HFFc6 (cell line): ENCODE results near the gene TBC1D5. TPM values are rescaled to one million over a fixed set of nuclear protein-coding genes. Genes with fewer than 3 reads are reported as not detected.
"Not testable (repeated sequence)": the region's sequence is repeated elsewhere in the genome, so short reads cannot be mapped to it uniquely, and the experiment has no call there.

ENCODE experiments used
- DNase-seq: peaks from one replicate; pipeline ENCODE4 v3.0.0-alpha.2; 2018
- H3K27ac Mint-ChIP-seq: 2 replicates; pipeline ENCODE4 v1.8.0; 2020; ENCODE audit warnings: mild to moderate bottlenecking, mixed read lengths
- H3K27me3 Mint-ChIP-seq: 2 replicates; pipeline ENCODE4 v1.8.0; 2021; ENCODE audit warnings: mild to moderate bottlenecking, moderate library complexity, mixed read lengths; ENCODE audit not compliant: insufficient read depth
- H3K36me3 Mint-ChIP-seq: 2 replicates; pipeline ENCODE4 v1.8.0; 2021; ENCODE audit warnings: low read depth, mixed read lengths
- H3K4me1 Mint-ChIP-seq: 2 replicates; pipeline ENCODE4 v1.8.0; 2020; ENCODE audit warnings: low read depth, mixed read lengths
- H3K4me3 Mint-ChIP-seq: 2 replicates; pipeline ENCODE4 v1.8.0; 2020; ENCODE audit warnings: mild to moderate bottlenecking, moderate library complexity, mixed read lengths
- H3K9me3 Mint-ChIP-seq: 2 replicates; pipeline ENCODE4 v1.8.0; 2020; ENCODE audit warnings: mild to moderate bottlenecking, mixed read lengths
- total RNA-seq, 6 experiments: library from RNA; stranded (reverse); fragmentation: NEBNext Ultra II Directional; extraction: Animal tissue kit (Norgen Biotek cat#: 25700); gene quantifications; 2 replicates in 1 of 6; 3 replicates in 5 of 6; pipeline ENCODE4 v1.2.3, GENCODE V29; 2021
- TF ChIP-seq, protein P1 (sequence below): fragments of 200-600 bp; sonication (generic); IDR thresholded peaks from 2 replicates; pipeline ENCODE4 v1.5.0; 2021; ENCODE audit warnings: antibody characterized with exemption, mild to moderate bottlenecking

TBC1D5 gene
- total RNA-seq, 6 experiments from 2014 or later, result 37.2 to 46.0 (median 40.1) TPM

DNA sequence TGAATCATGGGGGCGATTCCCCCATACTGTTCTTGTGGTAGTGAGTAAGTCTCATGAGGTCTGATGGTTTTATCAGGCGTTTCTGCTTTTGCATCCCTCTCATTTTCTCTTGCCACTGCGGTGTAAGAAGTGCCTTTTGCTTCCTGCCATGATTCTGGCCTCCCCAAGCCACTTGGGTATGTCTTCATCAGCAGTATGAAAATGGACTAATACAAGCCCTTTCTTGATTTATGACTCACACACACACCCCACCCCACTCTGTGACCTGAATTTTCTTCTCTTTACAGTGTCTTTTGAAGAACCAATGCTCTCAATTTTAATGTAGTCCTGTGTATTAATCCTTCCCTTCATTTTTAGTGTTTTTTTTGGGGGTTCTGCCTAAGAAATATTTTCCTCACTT, 612.9 kb downstream of the TBC1D5 start:
- Mint-ChIP-seq H3K27ac (no peak overlapping the region), H3K27me3 (peaks cover 1% of the 10 kb centered on the region; the same call in 1 of the 2 replicates), H3K4me1 (no peaks in the 10 kb centered on the region), H3K36me3 (no peaks in the 10 kb centered on the region), H3K4me3 (no peak overlapping the region), H3K9me3 (no peaks in the 10 kb centered on the region)
- TF ChIP-seq, protein P1, sequence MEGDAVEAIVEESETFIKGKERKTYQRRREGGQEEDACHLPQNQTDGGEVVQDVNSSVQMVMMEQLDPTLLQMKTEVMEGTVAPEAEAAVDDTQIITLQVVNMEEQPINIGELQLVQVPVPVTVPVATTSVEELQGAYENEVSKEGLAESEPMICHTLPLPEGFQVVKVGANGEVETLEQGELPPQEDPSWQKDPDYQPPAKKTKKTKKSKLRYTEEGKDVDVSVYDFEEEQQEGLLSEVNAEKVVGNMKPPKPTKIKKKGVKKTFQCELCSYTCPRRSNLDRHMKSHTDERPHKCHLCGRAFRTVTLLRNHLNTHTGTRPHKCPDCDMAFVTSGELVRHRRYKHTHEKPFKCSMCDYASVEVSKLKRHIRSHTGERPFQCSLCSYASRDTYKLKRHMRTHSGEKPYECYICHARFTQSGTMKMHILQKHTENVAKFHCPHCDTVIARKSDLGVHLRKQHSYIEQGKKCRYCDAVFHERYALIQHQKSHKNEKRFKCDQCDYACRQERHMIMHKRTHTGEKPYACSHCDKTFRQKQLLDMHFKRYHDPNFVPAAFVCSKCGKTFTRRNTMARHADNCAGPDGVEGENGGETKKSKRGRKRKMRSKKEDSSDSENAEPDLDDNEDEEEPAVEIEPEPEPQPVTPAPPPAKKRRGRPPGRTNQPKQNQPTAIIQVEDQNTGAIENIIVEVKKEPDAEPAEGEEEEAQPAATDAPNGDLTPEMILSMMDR, result no peak
- no peak for DNase-seq

DNA sequence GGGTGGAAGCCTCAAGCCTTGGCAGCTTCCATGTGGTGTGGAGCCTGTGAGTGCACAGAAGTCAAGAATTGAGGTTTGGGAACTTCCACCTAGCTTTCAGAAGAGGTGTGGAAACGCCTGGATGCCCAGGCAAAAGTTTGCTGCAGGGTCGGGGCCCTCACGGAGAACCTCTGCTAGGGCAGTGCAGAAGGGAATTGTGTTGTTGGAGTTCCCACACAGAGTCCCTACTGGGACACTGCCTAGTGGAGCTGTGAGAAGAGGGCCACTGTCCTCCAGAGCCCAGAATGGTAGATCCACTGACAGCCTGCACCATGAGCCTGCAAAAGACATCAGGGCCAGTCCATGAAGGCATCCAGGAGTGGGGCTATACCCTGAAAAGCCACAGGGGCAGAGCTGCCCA, 613.8 kb downstream of the TBC1D5 start:
- not testable (repeated sequence) for H3K4me3 Mint-ChIP-seq, H3K4me1 Mint-ChIP-seq, H3K36me3 Mint-ChIP-seq, H3K27me3 Mint-ChIP-seq, H3K27ac Mint-ChIP-seq, H3K9me3 Mint-ChIP-seq, DNase-seq

DNA sequence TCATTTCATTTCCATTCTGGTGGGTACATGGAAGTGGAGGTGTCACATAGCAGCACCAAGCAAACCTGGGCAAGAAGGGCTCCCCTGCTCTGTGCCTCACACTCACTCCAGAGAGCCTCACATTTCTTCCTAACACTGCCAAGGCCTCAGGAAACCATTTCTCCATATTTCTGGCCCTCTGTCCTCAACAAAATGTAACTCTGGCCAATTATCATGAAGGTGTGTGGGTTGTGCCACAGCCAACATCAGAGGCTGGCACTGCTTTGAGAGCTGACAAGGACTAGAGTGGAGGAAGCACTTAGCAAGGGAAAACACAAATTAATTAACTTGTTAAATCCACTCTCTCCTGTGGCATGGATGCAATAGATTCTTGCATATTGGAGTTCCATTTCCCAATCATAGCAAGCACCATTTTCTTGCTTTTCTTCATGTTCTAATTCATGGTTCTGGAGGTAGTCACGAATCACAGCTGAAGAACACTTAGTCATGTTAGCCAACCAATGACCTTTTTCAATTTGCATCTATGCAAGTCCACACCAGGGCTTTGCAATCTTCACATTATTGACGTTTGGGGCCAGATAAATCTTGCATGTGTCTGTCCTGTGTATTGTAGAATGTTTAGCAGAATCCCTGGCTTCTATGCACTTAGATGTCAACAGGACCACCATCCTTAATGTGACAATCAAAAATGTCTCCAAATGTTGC, 616.5 kb downstream of the TBC1D5 start:
- H3K9me3 Mint-ChIP-seq, result no peaks in the 10 kb centered on the region
- no peaks in the 10 kb centered on the region for H3K36me3 Mint-ChIP-seq
- H3K4me3 Mint-ChIP-seq, result no peak overlapping the region

DNA sequence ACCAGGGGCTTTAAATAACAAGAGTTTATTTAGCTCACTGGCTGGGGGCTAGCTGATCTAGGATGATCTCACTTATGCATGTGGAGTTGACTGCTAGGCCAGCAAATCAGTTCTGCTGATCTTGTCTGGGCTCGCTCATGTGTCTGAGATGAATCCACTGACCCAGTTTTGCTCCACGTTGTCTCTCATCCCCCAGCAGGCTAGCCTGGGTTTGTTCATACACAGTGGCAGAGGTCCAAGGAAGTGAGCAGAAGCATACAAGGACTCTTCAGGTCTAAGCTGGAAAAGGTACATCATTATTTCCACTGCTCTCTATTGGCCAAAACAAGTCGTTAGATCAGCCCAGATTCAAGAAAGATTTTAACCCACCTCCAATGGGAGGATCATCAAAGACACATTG, 619.7 kb downstream of the TBC1D5 start:
- Mint-ChIP-seq H3K4me3 (no peak overlapping the region), H3K27me3 (peaks cover 8% of the 10 kb centered on the region), H3K4me1 (no peaks in the 10 kb centered on the region), H3K36me3 (no peaks in the 10 kb centered on the region), H3K27ac (no peak overlapping the region), H3K9me3 (no peaks in the 10 kb centered on the region)
- DNase-seq, result no peak
- TF ChIP-seq, protein P1, result no peak

More for the DNA sequence above, 616.5 kb downstream of the TBC1D5 start:
- Mint-ChIP-seq H3K27me3 (peaks cover 8% of the 10 kb centered on the region; the same call in 1 of the 2 replicates), H3K27ac (no peak overlapping the region), H3K4me1 (no peaks in the 10 kb centered on the region)
- TF ChIP-seq, protein P1, result no peak
- DNase-seq, result no peak

DNA sequence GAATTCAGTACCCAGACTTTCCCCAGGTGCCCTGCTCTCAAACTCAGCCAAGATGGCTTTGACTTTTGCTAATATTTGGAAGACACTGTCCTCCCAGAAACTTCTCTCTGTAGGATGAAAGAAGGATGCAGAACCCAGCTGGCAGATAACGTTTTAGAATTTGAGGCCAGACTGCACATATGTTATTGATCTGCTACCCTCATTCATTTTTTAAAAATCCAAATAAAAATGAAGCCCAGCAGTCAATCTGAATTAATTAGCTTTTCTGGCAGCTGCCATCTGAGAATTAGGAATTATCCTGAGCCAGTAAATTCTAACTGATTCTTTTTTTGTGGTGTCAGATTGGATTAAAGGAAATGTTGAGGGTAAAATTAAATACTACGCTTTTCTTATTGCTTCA, 621.1 kb downstream of the TBC1D5 start:
- Mint-ChIP-seq H3K27ac (no peak overlapping the region), H3K27me3 (peaks cover 10% of the 10 kb centered on the region), H3K4me3 (no peak overlapping the region), H3K9me3 (no peaks in the 10 kb centered on the region), H3K36me3 (no peaks in the 10 kb centered on the region), H3K4me1 (no peaks in the 10 kb centered on the region)
- DNase-seq, result no peak
- TF ChIP-seq, protein P1, result no peak

DNA sequence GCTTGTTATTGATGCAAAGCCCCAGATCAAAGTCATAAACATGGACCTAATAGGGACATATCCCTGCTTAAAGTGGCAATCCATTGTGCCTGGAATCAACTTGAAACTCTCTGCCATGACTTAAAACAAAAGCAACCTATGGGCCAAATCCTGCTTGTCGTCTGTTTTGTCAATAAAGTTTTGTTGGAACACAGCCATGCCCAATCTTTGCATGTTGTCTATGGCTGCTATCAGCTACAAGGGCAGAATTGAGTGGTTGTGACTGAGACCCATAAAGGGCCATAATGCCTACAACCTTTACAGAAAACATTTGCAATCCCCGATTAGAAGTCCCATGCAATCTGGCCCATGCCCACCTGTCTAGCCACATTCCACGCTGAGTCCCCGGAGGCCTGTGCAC, 622.3 kb downstream of the TBC1D5 start:
- DNase-seq, result no peak
- H3K4me3 Mint-ChIP-seq, result no peak overlapping the region
- no peaks in the 10 kb centered on the region for H3K4me1 Mint-ChIP-seq
- H3K9me3 Mint-ChIP-seq, result no peaks in the 10 kb centered on the region
- H3K27me3 Mint-ChIP-seq, result peaks cover 10% of the 10 kb centered on the region
- no peak overlapping the region for H3K27ac Mint-ChIP-seq
- TF ChIP-seq, protein P1, result no peak
- H3K36me3 Mint-ChIP-seq, result no peaks in the 10 kb centered on the region
